Osteocyte (in vitro differentiated cells): Measurements from ENCODE around the gene DOK5. TPM values are rescaled to one million over a fixed set of nuclear protein-coding genes. Genes with fewer than 3 reads are reported as not detected.

Experiments used
- DNase-seq: peaks from one replicate; pipeline ENCODE4 v3.0.0; 2021; ENCODE audit warnings: mixed read lengths; ENCODE audit not compliant: unreplicated experiment; ENCODE audit errors: extremely low spot score
- H3K27ac Mint-ChIP-seq: one replicate; pipeline ENCODE4 v1.8.0; 2021; ENCODE audit warnings: mild to moderate bottlenecking, mixed read lengths; ENCODE audit not compliant: unreplicated experiment
- H3K27me3 Mint-ChIP-seq: one replicate; pipeline ENCODE4 v1.8.0; 2021; ENCODE audit warnings: mixed read lengths; ENCODE audit not compliant: unreplicated experiment
- H3K36me3 Mint-ChIP-seq: one replicate; pipeline ENCODE4 v1.8.0; 2021; ENCODE audit warnings: mixed read lengths; ENCODE audit not compliant: unreplicated experiment
- H3K4me1 Mint-ChIP-seq: one replicate; pipeline ENCODE4 v1.8.0; 2021; ENCODE audit warnings: mixed read lengths; ENCODE audit not compliant: unreplicated experiment
- H3K4me3 Mint-ChIP-seq: one replicate; pipeline ENCODE4 v1.8.0; 2021; ENCODE audit warnings: mild to moderate bottlenecking, moderate library complexity, mixed read lengths; ENCODE audit not compliant: unreplicated experiment
- H3K9me3 Mint-ChIP-seq: one replicate; pipeline ENCODE4 v1.8.0; 2021; ENCODE audit warnings: mixed read lengths; ENCODE audit not compliant: unreplicated experiment
- CTCF ChIP-seq: fragments of 200-600 bp; sonication (generic); IDR thresholded peaks from 2 replicates; pipeline ENCODE4 v1.5.0; 2021; ENCODE audit warnings: antibody characterized with exemption, mild to moderate bottlenecking, moderate library complexity
- total RNA-seq: library from RNA; stranded (reverse); gene quantifications from 2 replicates; pipeline ENCODE4 v1.2.1, GENCODE V29; 2021

Gene DOK5
- total RNA-seq, 1 donor from 2014 or later: 7.4 TPM

GRCh38 chr20:54550776-54551396, 75.5 kb downstream of the DOK5 start:
- no peak for TF ChIP-seq CTCF
- H3K36me3 Mint-ChIP-seq: no peaks in the 10 kb centered on the region
- no peaks in the 10 kb centered on the region for H3K27me3 Mint-ChIP-seq
- DNase-seq: no peak
- H3K9me3 Mint-ChIP-seq: peaks cover 5% of the 10 kb centered on the region
- H3K27ac Mint-ChIP-seq: no peak overlapping the region
- peaks cover 33% of the 10 kb centered on the region for H3K4me1 Mint-ChIP-seq
- H3K4me3 Mint-ChIP-seq: no peak overlapping the region

GRCh38 chr20:54554006-54554405, 78.6 kb downstream of the DOK5 start:
- TF ChIP-seq CTCF: no peak
- H3K9me3 Mint-ChIP-seq: no peaks in the 10 kb centered on the region
- DNase-seq: no peak
- peaks cover 27% of the 10 kb centered on the region for H3K4me1 Mint-ChIP-seq
- no peak overlapping the region for H3K27ac Mint-ChIP-seq
- no peaks in the 10 kb centered on the region for H3K27me3 Mint-ChIP-seq
- no peak overlapping the region for H3K4me3 Mint-ChIP-seq
- H3K36me3 Mint-ChIP-seq: no peaks in the 10 kb centered on the region

GRCh38 chr20:54555150-54555549, 79.8 kb downstream of the DOK5 start:
- H3K4me1 Mint-ChIP-seq: peaks cover 17% of the 10 kb centered on the region
- H3K36me3 Mint-ChIP-seq: no peaks in the 10 kb centered on the region
- H3K9me3 Mint-ChIP-seq: no peaks in the 10 kb centered on the region

GRCh38 chr20:54556406-54556805, 81.0 kb downstream of the DOK5 start:
- Mint-ChIP-seq H3K27me3 (no peaks in the 10 kb centered on the region), H3K27ac (no peak overlapping the region), H3K9me3 (no peaks in the 10 kb centered on the region), H3K4me1 (peaks cover 7% of the 10 kb centered on the region), H3K36me3 (no peaks in the 10 kb centered on the region), H3K4me3 (no peak overlapping the region)
- DNase-seq: no peak
- TF ChIP-seq CTCF: no peak

More at GRCh38 chr20:54555150-54555549, 79.8 kb downstream of the DOK5 start:
- H3K27me3 Mint-ChIP-seq: no peaks in the 10 kb centered on the region
- no peak for TF ChIP-seq CTCF
- H3K27ac Mint-ChIP-seq: no peak overlapping the region
- DNase-seq: no peak
- no peak overlapping the region for H3K4me3 Mint-ChIP-seq

- no peak for TF ChIP-seq CTCF
- H3K36me3 Mint-ChIP-seq: no peaks in the 10 kb centered on the region
- no peak overlapping the region for H3K27ac Mint-ChIP-seq
- peaks cover 7% of the 10 kb centered on the region for H3K4me1 Mint-ChIP-seq
- DNase-seq: no peak
- H3K4me3 Mint-ChIP-seq: no peak overlapping the region
- H3K9me3 Mint-ChIP-seq: no peaks in the 10 kb centered on the region
- H3K27me3 Mint-ChIP-seq: no peaks in the 10 kb centered on the region
Observed at GRCh38 chr20:54557806-54558590, 82.6 kb downstream of the DOK5 start.
